ENCODE measurements around the gene ATF7IP2.

Gene ATF7IP2

DNA sequence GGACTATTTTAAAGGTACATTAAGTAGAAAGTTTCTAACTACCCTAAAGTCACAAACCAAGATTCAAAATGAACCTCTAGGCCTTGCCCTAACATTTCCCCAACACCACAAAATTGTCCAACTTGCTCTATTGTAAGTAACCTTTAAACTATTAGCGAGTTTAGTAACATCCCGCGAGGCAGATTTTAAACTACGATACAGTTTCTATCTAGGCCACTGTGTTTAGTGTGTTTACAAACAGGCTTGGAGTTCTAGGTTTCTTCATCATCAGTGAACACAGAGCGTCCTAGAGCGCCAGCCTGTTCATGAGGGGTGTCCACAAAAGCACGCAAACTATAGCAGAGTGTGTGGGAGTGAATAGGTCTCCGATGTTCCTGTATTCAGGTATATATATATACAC lies 142.8 kb downstream of the ATF7IP2 start:
- DNase-seq (ENCODE audit: low read depth), result no peak
- no peak overlapping the region for H3K4me3 ChIP-seq (ENCODE audit: low read length)
- TF ChIP-seq, protein P1, sequence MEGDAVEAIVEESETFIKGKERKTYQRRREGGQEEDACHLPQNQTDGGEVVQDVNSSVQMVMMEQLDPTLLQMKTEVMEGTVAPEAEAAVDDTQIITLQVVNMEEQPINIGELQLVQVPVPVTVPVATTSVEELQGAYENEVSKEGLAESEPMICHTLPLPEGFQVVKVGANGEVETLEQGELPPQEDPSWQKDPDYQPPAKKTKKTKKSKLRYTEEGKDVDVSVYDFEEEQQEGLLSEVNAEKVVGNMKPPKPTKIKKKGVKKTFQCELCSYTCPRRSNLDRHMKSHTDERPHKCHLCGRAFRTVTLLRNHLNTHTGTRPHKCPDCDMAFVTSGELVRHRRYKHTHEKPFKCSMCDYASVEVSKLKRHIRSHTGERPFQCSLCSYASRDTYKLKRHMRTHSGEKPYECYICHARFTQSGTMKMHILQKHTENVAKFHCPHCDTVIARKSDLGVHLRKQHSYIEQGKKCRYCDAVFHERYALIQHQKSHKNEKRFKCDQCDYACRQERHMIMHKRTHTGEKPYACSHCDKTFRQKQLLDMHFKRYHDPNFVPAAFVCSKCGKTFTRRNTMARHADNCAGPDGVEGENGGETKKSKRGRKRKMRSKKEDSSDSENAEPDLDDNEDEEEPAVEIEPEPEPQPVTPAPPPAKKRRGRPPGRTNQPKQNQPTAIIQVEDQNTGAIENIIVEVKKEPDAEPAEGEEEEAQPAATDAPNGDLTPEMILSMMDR (conservative IDR thresholded peaks at IDR 0.05; ENCODE audit: low read depth, low read length), result no peak

DNA sequence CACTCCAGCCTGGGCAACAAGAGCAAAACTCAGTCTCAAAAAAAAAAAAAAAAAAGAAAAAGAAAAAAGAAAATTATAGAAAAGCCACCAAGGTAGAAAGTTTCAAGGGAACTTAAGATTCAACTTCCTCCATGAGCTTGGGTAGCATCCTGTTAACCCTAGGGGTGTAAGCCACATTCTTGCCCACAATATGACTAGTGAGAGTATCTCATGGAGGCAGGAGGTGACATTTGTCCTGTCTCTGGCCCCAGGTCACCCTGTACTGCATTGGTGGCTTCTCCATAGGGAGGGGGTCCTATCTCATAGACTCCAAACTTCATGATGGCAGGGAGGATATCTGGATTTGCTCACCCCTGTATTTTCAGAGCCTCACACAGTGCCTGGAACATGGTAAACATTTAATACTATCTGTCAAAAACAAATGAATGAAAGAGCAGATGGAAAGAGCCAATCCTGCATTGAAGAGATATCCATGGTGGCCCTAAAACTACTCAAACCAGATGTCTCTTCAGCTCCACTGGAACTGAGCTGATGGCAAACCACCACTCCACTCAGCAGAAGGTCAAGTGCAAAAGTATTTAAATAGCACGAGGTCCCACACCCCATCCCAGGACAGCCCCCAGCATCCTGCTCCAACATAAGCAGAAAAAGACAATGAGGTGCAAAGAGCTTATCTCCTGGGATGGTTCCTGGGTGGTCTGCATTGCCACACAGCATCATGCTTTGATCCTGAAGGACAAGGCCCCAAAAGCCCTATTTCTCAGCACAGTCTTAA lies 144.2 kb downstream of the ATF7IP2 start:
- H3K4me3 ChIP-seq (ENCODE audit: low read length), result no peak overlapping the region
- TF ChIP-seq, protein P1 (conservative IDR thresholded peaks at IDR 0.05; ENCODE audit: low read depth, low read length), result no peak
- DNase-seq (ENCODE audit: low read depth), result no peak

DNA sequence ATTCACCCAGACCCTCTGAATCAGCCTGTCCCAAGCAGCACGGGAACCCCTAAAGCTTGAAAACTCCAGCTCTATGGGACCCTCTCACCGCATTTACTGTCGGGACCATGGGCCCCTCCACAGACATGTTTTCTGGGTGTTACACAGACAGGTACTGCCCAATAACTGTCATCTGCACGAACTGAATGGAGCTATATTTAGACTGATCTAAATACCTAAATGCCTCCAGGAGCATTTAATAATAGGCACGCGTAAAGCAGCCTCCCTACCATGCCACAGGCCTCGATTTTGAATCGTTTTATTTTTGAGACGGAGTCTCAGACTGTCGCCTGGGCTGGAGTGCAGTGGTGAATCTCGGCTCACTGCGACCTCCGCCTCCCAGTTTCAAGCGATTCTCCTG lies 144.8 kb downstream of the ATF7IP2 start:
- H3K4me3 ChIP-seq (ENCODE audit: low read length), result no peak overlapping the region
- DNase-seq (ENCODE audit: low read depth), result no peak
- TF ChIP-seq, protein P1 (conservative IDR thresholded peaks at IDR 0.05; ENCODE audit: low read depth, low read length), result no peak

DNA sequence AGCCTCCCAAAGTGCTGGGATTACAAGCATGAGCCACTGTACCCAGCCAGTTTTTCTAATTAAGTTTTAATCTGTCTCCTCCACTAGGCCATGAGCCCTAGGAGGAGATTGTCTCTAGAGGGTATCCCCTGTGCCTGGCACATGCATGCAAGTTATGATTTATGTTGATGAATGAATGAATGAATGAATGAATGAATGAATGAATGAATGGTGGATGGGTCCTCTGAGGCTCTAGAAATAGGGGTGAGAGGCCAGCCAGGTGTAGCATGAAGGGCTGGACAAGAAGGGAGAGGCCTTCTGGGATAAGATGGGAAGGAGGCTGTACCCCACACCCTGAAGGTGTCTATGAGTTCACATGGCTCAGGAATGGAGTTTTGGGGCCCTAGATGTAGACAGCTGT lies 145.7 kb downstream of the ATF7IP2 start:
- TF ChIP-seq, protein P1 (conservative IDR thresholded peaks at IDR 0.05; ENCODE audit: low read depth, low read length), result no peak
- DNase-seq (ENCODE audit: low read depth), result no peak
- H3K4me3 ChIP-seq (ENCODE audit: low read length), result no peak overlapping the region
